Peyer's patch (tissue), 4 donors: ENCODE measurements around the gene MFRP. TPM values are rescaled to one million over a fixed set of nuclear protein-coding genes. Genes with fewer than 3 reads are reported as not detected.

ENCODE experiments used
- DNase-seq, 3 donors: peaks; one replicate each; pipeline ENCODE4 v3.0.0-alpha.2; 2017 to 2019
- H3K27ac ChIP-seq, 4 donors: fragments of 200-600 bp; sonication (generic); one replicate each; pipeline ENCODE4 v1.5.1; 2016 to 2019
- H3K27me3 ChIP-seq, 2 donors: fragments of 200-600 bp; sonication (generic); one replicate each; pipeline ENCODE4 v1.5.1; 2019
- H3K36me3 ChIP-seq, 3 donors: fragments of 200-600 bp; sonication (generic); one replicate each; pipeline ENCODE4 v1.5.1; 2016 to 2019
- H3K4me1 ChIP-seq, 4 donors: fragments of 200-600 bp; sonication (generic); one replicate each; pipeline ENCODE4 v1.5.1; 2016 to 2019
- H3K4me3 ChIP-seq, 4 donors: fragments of 200-600 bp; sonication (generic); 1 replicate in 3 of 4; 2 replicates in 1 of 4; pipeline ENCODE4 v1.5.1; 2016 to 2019; ENCODE audit warnings: mild to moderate bottlenecking in 1 of 4
- H3K9me3 ChIP-seq, 4 donors: fragments of 200-600 bp; sonication (generic); one replicate each; pipeline ENCODE4 v1.5.1; 2016 to 2019; ENCODE audit warnings: mild to moderate bottlenecking in 1 of 4
- CTCF ChIP-seq, 6 experiments: fragments of 450-650 bp in 4 of 6; fragments of 200-600 bp in 2 of 6; sonication (generic) in 1 of 6; IDR thresholded peaks; one replicate each; pipeline ENCODE4 v1.5.1; 2017 to 2019; ENCODE audit warnings: antibody characterized with exemption in 6 of 6, mild to moderate bottlenecking in 3 of 6, moderate library complexity in 1 of 6
- POLR2A ChIP-seq, 2 donors: fragments of 450-650 bp; IDR thresholded peaks; one replicate each; pipeline ENCODE4 v1.5.1; 2017; ENCODE audit warnings: antibody characterized with exemption in 2 of 2, mild to moderate bottlenecking in 2 of 2, moderate library complexity in 2 of 2
- total RNA-seq, 4 donors: library from RNA; depleted of rRNA; stranded (reverse); fragments of >200 nt; gene quantifications; one replicate each; pipeline ENCODE4 v1.1.0, GENCODE V29; 2016

The MFRP gene
- total RNA-seq, 4 donors from 2014 or later, result not detected

GRCh38 chr11:119373921-119374631, 27.6 kb upstream of the MFRP start:
- Histone ChIP-seq H3K4me3 (no peak overlapping the region), H3K27ac (peak overlapping the region in 1 of 4 donors; percentile 70)
- DNase-seq, result peak in 2 of 3 donors; percentile 83 to 85

GRCh38 chr11:119373059-119373920, 26.8 kb upstream of the MFRP start:
- no peak for DNase-seq

More at GRCh38 chr11:119373921-119374631, 27.6 kb upstream of the MFRP start:
- Histone ChIP-seq H3K4me1 (peaks cover 0 to 44% (median 8%) of the 10 kb centered on the region in 4 donors), H3K36me3 (no peaks in the 10 kb centered on the region), H3K27me3 (no peaks in the 10 kb centered on the region), H3K9me3 (no peaks in the 10 kb centered on the region)
- peak in 5 of 6 experiments; percentile 44 to 95 (median 94) for TF ChIP-seq CTCF (IDR thresholded peaks at IDR 0.05)
- TF ChIP-seq POLR2A (IDR thresholded peaks at IDR 0.05), result no peak

GRCh38 chr11:119372260-119373058, 26.0 kb upstream of the MFRP start:
- DNase-seq, result no peak
- Histone ChIP-seq H3K27ac (peak overlapping the region in 1 of 4 donors; percentile 97), H3K4me3 (no peak overlapping the region), H3K36me3 (no peaks in the 10 kb centered on the region), H3K9me3 (no peaks in the 10 kb centered on the region), H3K27me3 (no peaks in the 10 kb centered on the region), H3K4me1 (peaks cover 0 to 59% (median 10%) of the 10 kb centered on the region in 4 donors)
- no peak for TF ChIP-seq POLR2A (IDR thresholded peaks at IDR 0.05)
- no peak for TF ChIP-seq CTCF (IDR thresholded peaks at IDR 0.05)

More at GRCh38 chr11:119373059-119373920, 26.8 kb upstream of the MFRP start:
- no peak for TF ChIP-seq CTCF (IDR thresholded peaks at IDR 0.05)
- no peak for TF ChIP-seq POLR2A (IDR thresholded peaks at IDR 0.05)
- no peak overlapping the region for H3K27ac ChIP-seq
- no peaks in the 10 kb centered on the region for H3K9me3 ChIP-seq
- no peaks in the 10 kb centered on the region for H3K27me3 ChIP-seq
- peaks cover 0 to 51% (median 8%) of the 10 kb centered on the region in 4 donors for H3K4me1 ChIP-seq
- no peaks in the 10 kb centered on the region for H3K36me3 ChIP-seq
- H3K4me3 ChIP-seq, result no peak overlapping the region

- H3K36me3 ChIP-seq, result no peaks in the 10 kb centered on the region
- peaks cover 0 to 66% (median 13%) of the 10 kb centered on the region in 4 donors for H3K4me1 ChIP-seq
- peak in 1 of 3 donors; percentile 59 for DNase-seq
- peak overlapping the region in 3 of 4 donors; percentile 78 to 97 (median 96) for H3K27ac ChIP-seq
- peak in 3 of 6 experiments; percentile 53 to 65 (median 60) for TF ChIP-seq CTCF (IDR thresholded peaks at IDR 0.05)
- no peak for TF ChIP-seq POLR2A (IDR thresholded peaks at IDR 0.05)
- no peaks in the 10 kb centered on the region for H3K9me3 ChIP-seq
- H3K27me3 ChIP-seq, result no peaks in the 10 kb centered on the region
- H3K4me3 ChIP-seq, result no peak overlapping the region
Observed at GRCh38 chr11:119371778-119372182, 25.3 kb upstream of the MFRP start.

GRCh38 chr11:119371067-119371601, 24.6 kb upstream of the MFRP start:
- peaks cover 0 to 72% (median 15%) of the 10 kb centered on the region in 4 donors for H3K4me1 ChIP-seq
- no peak for TF ChIP-seq POLR2A (IDR thresholded peaks at IDR 0.05)
- TF ChIP-seq CTCF (IDR thresholded peaks at IDR 0.05), result no peak
- DNase-seq, result no peak
- peak overlapping the region in 3 of 4 donors; percentile 78 to 97 (median 96) for H3K27ac ChIP-seq
- no peaks in the 10 kb centered on the region for H3K27me3 ChIP-seq
- H3K4me3 ChIP-seq, result no peak overlapping the region
- no peaks in the 10 kb centered on the region for H3K36me3 ChIP-seq
- H3K9me3 ChIP-seq, result no peaks in the 10 kb centered on the region
